Coronary artery (tissue), 2 donors: ENCODE measurements around the gene GSK3A.

ENCODE experiments used
- DNase-seq: peaks from one replicate; pipeline ENCODE4 v3.0.0-alpha.2; 2017; ENCODE audit warnings: low spot score
- H3K27ac ChIP-seq, 2 donors: fragments of 200-600 bp; sonication (generic); one replicate each; pipeline ENCODE4 v1.5.1; 2016 to 2019
- H3K4me3 ChIP-seq: fragments of 200-600 bp; sonication (generic); 2 replicates; pipeline ENCODE4 v1.5.1; 2016; ENCODE audit warnings: mild to moderate bottlenecking, moderate library complexity
- TF ChIP-seq, protein P1 (sequence below): fragments of 200-600 bp; sonication (generic); IDR thresholded peaks from one replicate; pipeline ENCODE4 v1.5.1; 2019; ENCODE audit warnings: antibody characterized with exemption

The GSK3A gene

DNA sequence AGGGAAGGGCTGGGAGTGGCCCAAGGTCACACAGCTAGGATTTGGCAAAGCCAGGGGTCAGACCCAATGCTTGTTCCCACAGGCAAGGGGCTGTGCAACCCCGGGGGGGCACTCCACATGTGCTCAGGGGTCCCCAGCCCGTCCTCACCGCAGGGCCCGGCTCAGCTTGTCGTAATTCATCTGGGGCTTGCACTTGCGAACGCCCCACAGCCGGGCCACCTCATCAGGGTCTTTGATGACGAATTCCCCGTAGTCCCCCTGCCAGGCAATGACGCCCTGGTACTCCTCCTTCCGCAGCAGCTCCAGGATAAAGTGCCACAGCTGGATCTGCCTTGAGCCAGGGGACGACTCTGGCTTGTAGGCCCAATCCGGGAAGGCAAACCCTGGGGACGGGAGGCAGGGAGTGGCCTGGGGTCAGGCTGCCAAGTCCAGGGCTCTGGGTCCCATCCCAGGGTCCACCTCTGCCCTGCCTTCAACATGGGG lies 7.8 kb upstream of the GSK3A start:
- peak; percentile 85 for DNase-seq
- Histone ChIP-seq H3K27ac (peak overlapping the region; percentile 99), H3K4me3 (peak overlapping the region; percentile 97)
- TF ChIP-seq, protein P1, sequence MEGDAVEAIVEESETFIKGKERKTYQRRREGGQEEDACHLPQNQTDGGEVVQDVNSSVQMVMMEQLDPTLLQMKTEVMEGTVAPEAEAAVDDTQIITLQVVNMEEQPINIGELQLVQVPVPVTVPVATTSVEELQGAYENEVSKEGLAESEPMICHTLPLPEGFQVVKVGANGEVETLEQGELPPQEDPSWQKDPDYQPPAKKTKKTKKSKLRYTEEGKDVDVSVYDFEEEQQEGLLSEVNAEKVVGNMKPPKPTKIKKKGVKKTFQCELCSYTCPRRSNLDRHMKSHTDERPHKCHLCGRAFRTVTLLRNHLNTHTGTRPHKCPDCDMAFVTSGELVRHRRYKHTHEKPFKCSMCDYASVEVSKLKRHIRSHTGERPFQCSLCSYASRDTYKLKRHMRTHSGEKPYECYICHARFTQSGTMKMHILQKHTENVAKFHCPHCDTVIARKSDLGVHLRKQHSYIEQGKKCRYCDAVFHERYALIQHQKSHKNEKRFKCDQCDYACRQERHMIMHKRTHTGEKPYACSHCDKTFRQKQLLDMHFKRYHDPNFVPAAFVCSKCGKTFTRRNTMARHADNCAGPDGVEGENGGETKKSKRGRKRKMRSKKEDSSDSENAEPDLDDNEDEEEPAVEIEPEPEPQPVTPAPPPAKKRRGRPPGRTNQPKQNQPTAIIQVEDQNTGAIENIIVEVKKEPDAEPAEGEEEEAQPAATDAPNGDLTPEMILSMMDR, result no peak

DNA sequence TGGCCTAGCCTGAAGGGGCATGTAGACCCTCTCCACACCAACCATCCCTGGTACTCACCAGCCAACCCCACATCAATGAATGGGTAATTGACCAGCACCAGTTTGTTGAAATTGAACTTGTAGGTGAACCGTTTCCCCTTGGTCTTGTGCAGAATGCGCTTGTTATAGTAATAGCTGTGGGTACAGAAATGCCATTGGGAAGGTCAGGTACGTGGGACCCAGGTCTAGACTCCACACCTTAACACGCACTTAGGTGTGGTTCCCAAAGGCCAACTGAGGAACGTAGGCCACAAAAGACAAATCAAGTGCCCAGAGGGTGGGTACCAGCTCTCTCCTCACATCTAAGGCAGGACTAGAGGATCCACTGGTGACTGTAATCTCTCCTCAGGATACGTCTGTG lies 7.4 kb upstream of the GSK3A start:
- DNase-seq, result no peak
- TF ChIP-seq, protein P1, result no peak
- Histone ChIP-seq H3K27ac (peak overlapping the region; percentile 99), H3K4me3 (peak overlapping the region; percentile 97)

DNA sequence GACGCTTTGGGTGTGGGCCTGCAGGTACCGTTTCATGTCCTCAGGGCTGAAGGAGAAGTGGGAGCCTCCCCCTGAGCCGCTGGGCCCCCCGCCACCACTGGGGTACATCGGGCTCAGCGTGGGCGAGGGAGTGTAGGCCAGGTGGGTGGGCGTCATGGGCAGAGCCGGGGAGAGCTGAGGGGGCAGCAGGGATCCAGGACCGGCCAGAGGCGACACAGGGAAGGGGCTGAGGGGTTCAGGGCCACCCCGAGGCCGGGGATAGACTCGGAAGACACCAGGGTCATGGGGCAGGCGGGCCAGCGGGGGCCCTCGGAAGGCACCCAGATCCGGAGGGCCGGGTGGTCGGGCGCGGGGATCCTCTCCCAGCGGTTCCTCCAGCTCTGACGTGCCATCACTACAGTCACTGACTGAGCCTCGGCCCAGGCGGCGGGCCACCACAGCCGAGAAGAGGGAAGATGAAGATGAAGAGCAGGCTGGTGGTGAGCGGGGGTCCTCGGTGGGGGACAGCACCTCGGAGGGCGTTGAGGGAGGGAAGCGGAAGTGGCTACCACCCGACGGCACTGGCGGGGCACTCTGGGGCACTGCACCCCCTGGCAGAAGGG lies 6.8 kb upstream of the GSK3A start:
- DNase-seq, result no peak
- TF ChIP-seq, protein P1, result no peak
- peak overlapping the region; percentile 99 for H3K27ac ChIP-seq
- H3K4me3 ChIP-seq, result no peak overlapping the region

DNA sequence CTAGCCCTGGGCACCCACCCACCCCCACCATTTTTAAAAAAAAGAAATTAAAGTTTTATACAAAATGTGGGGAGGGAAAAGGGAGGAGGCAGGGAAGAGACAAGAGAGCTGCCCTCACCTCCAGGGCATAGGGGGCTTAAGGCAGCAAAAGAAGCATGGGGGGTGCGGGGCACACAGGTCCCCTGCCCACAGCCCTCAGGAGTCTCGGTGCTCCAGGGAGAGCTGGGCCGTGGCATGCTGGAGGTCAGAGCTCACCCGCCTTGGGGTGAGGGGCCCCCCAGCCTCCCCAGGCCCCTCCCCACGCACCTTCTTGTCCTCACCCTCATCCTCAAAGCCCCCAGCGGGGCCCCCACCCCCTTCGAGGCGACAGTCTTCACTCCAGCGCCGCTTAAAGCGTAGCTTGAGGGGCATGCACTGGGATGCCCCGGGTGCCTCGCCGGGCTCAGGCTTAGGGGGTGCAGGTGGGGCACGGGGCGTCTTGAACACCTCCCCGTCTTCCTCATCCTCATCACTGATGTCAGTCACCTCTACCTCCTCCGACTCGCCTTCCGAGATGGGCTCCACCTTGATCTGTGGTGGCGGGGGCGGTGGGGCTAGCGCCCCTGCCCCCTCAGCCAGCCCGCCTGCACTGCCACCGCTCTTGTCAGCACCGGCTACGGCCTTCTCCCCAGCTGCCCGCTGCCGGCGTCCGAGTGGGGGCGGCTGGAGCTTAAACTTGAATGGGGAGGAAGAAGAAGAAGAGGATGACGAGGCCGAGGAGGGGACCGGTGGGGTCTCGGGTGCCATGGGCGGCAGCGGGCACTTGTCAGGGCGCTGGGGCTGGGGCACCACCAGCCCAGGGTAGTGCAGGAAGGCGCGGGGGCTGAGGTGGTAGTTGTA lies 6.1 kb upstream of the GSK3A start:
- no peak overlapping the region for H3K4me3 ChIP-seq
- H3K27ac ChIP-seq, result peak overlapping the region; percentile 99
- no peak for DNase-seq
- TF ChIP-seq, protein P1, result no peak

DNA sequence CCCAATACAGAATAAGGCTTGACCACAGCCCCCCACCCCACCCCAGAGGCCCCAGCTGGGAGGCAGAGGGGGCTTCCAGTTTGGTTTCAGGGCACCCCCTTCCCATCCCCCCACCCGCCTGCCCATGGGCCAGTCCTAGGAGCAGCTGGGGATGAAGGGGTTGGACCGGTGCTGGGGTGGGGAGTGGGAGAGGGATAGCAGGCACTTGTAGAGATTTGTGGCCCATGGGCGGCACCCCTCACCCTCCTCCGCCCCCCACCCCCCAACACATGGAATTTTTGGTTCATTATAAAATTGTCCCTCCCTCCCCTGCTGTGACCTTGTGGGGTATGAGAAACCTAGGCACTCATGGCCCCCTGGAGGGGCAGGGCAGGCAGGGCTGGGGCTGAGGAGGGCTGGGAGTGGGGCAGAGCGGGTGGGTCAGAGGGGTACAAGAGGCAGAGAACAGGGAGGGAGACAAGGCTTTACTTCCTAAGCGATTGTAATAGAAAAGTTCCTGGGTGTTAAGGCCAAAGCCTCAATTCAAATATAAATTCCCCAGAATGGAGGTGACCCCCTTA lies 5.3 kb upstream of the GSK3A start:
- TF ChIP-seq, protein P1, result no peak
- no peak for DNase-seq
- H3K27ac ChIP-seq, result peak overlapping the region; percentile 12 to 71
- no peak overlapping the region for H3K4me3 ChIP-seq

DNA sequence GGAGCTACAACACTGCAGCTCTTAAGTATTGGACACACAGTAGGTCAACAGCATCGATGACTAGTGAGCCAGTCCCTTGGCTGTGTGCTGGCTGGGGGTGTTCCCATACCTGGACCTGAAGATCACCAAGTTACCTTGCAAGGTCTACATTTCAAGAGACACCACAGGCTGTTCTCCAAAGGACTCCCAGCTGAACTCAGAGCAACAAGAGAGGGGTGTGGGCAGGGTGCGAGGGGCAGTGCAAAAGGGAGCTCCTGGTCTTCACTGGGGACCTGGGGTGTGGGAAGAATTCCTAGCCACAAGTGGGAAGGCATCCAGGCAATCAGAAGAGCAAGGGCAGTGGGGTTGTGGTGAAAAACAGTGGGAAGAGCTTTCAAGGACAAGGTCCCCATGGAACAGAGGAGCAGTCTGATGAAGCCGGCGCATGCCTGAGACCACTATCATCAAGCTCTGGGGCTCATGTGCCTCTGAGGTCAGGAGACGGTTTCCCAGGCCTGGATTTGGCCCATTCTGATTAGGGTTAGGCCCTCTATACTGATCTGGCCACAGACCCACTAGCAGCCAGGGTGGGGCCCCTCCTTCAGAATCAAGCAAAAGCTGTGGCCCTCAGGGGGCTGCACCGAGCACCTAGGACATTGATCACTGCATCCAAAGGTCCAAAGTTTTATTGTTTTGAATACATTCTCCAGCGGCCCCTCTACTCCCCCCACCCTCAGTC lies 4.7 kb upstream of the GSK3A start:
- TF ChIP-seq, protein P1, result no peak
- peak overlapping the region in 1 of 2 donors; percentile 71 for H3K27ac ChIP-seq
- no peak overlapping the region for H3K4me3 ChIP-seq
- no peak for DNase-seq
